PC-9 (cell line): ENCODE measurements around the gene SLC1A7. TPM values are rescaled to one million over a fixed set of nuclear protein-coding genes. Genes with fewer than 3 reads are reported as not detected.
A peak's percentile ranks its signal among the peaks of the same experiment; 100 is the strongest.

Experiments used
- BruUV-seq: library from RNA; stranded (reverse); fragments of 400-500 nt; replicated peaks from 2 replicates; lab custom pipeline; 2021; lab: Mats Ljungman, UMichigan
- CTCF ChIA-PET: fragments of 300-600 bp; sonication (Branson Sonifier 250); formaldehyde crosslinking; loops from one replicate; lab custom pipeline; 2022; ENCODE audit warnings: antibody characterized with exemption; lab: Charles Lee
- POLR2A ChIA-PET: fragments of 300-600 bp; sonication (Branson Sonifier 250); formaldehyde crosslinking; loops from one replicate; lab custom pipeline; 2022; ENCODE audit warnings: antibody characterized with exemption; ENCODE audit not compliant: unreplicated experiment; lab: Charles Lee
- DNase-seq, 2 experiments: peaks; one replicate each; pipeline versions ENCODE4 v3.0.0 to v3.0.0-alpha.2; 2015 to 2022; ENCODE audit warnings: mixed read lengths in 1 of 2
- H2AFZ ChIP-seq: fragments of 200-600 bp; sonication (generic); 2 replicates; pipeline ENCODE4 v1.8.1; 2017; ENCODE audit warnings: antibody characterized with exemption
- H3F3A ChIP-seq: fragments of 200-600 bp; sonication (generic); 2 replicates; pipeline ENCODE4 v1.8.1; 2017; ENCODE audit warnings: antibody characterized with exemption, mild to moderate bottlenecking, low read depth; ENCODE audit not compliant: insufficient read depth
- H3K27ac ChIP-seq: fragments of 200-600 bp; sonication (generic); 2 replicates; pipeline ENCODE4 v1.6.1; 2016; ENCODE audit warnings: mixed run types
- H3K27me3 ChIP-seq: fragments of 200-600 bp; sonication (generic); 2 replicates; pipeline ENCODE4 v1.6.1; 2016; ENCODE audit warnings: low read depth, mixed run types; ENCODE audit not compliant: insufficient read depth
- H3K36me3 ChIP-seq: fragments of 200-600 bp; sonication (generic); 2 replicates; pipeline ENCODE4 v1.6.1; 2016; ENCODE audit warnings: low read depth, mixed run types
- H3K4me1 ChIP-seq: fragments of 200-600 bp; sonication (generic); replicated peaks from 2 replicates; pipeline ENCODE4 v1.6.1; 2016; ENCODE audit warnings: mixed run types; ENCODE audit not compliant: insufficient read depth
- H3K4me2 ChIP-seq: fragments of 200-600 bp; sonication (generic); 2 replicates; pipeline ENCODE4 v1.6.1; 2017; ENCODE audit warnings: mixed run types
- H3K4me3 ChIP-seq: fragments of 200-600 bp; sonication (generic); 2 replicates; pipeline ENCODE4 v1.6.1; 2016; ENCODE audit warnings: mixed run types
- H3K79me2 ChIP-seq: fragments of 200-600 bp; sonication (generic); 2 replicates; pipeline ENCODE4 v1.6.1; 2017; ENCODE audit warnings: low read depth, mixed run types
- H3K9me2 ChIP-seq: fragments of 200-600 bp; sonication (generic); 2 replicates; pipeline ENCODE4 v1.8.1; 2017; ENCODE audit warnings: mild to moderate bottlenecking; ENCODE audit not compliant: insufficient read depth
- H3K9me3 ChIP-seq: fragments of 200-600 bp; sonication (generic); 2 replicates; pipeline ENCODE4 v1.8.1; 2016; ENCODE audit warnings: low read depth; ENCODE audit not compliant: insufficient read depth
- H4K20me1 ChIP-seq: fragments of 200-600 bp; sonication (generic); 2 replicates; pipeline ENCODE4 v1.8.1; 2017; ENCODE audit not compliant: insufficient read depth
- CTCF ChIP-seq: fragments of 200-600 bp; sonication (generic); conservative IDR thresholded peaks from 2 replicates; pipeline ENCODE4 v1.6.1; 2017; ENCODE audit warnings: mixed run types, antibody characterized with exemption, mild to moderate bottlenecking, moderate library complexity
- EZH2 ChIP-seq: fragments of 200-600 bp; sonication (generic); IDR thresholded peaks from 2 replicates; pipeline ENCODE4 v1.8.0; 2017; ENCODE audit warnings: antibody characterized with exemption, low read depth
- intact Hi-C: fragments of 100-400 bp; cut with micrococcal nuclease; formaldehyde crosslinking; loops from one replicate; pipeline ENCODE4 v1.10.0; 2022; ENCODE audit not compliant: unreplicated experiment
- total RNA-seq: library from RNA; stranded (reverse); gene quantifications from 2 replicates; pipeline ENCODE4 v1.2.3, GENCODE V29; 2021

Gene SLC1A7
- total RNA-seq, 1 experiment from 2014 or later, result not detected

GRCh38 chr1:53165408-53165961 lies 23.0 kb upstream of the SLC1A7 start:
- intact Hi-C loops, result no loop called here
- no peaks in the 10 kb centered on the region for H4K20me1 ChIP-seq
- peaks cover 9% of the 10 kb centered on the region for H3K4me1 ChIP-seq
- POLR2A ChIA-PET, result interaction anchor here (0.6 kb wide), 1 partner anchor 117 kb away, joined by 4 read pairs; no protein-coding TSS in a partner anchor
- CTCF ChIA-PET, result no interaction called here
- no peak overlapping the region for H3K27ac ChIP-seq
- H3K9me2 ChIP-seq, result no peaks in the 10 kb centered on the region
- H3K79me2 ChIP-seq, result no peaks in the 10 kb centered on the region
- H2AFZ ChIP-seq, result no peak overlapping the region
- H3K4me2 ChIP-seq, result no peak overlapping the region
- TF ChIP-seq CTCF, result no peak
- no peak for TF ChIP-seq EZH2
- H3F3A ChIP-seq, result no peaks in the 10 kb centered on the region
- H3K4me3 ChIP-seq, result no peak overlapping the region
- H3K9me3 ChIP-seq, result no peaks in the 10 kb centered on the region
- no peaks in the 10 kb centered on the region for H3K27me3 ChIP-seq
- H3K36me3 ChIP-seq, result no peaks in the 10 kb centered on the region
- BruUV-seq, result no TSS peak
- no peak for DNase-seq

GRCh38 chr1:53163291-53163768 lies 20.9 kb upstream of the SLC1A7 start:
- no peaks in the 10 kb centered on the region for H3K79me2 ChIP-seq
- no peaks in the 10 kb centered on the region for H3K9me2 ChIP-seq
- TF ChIP-seq EZH2 (no peak), CTCF (no peak)
- H3F3A ChIP-seq, result no peaks in the 10 kb centered on the region
- H3K9me3 ChIP-seq, result no peaks in the 10 kb centered on the region
- no peak overlapping the region for H3K27ac ChIP-seq
- BruUV-seq, result no TSS peak
- peaks cover 9% of the 10 kb centered on the region for H3K4me1 ChIP-seq
- no peak overlapping the region for H3K4me3 ChIP-seq
- 0 out of 2 replicates have a peak overlapping the region, but pooled peaks have one; percentile 33 for H2AFZ ChIP-seq
- ChIA-PET POLR2A (interaction anchor here (0.7 kb wide), 1 partner anchor 15 kb away, joined by 4 read pairs; no protein-coding TSS in a partner anchor), CTCF (no interaction called here)
- H4K20me1 ChIP-seq, result no peaks in the 10 kb centered on the region
- H3K27me3 ChIP-seq, result no peaks in the 10 kb centered on the region
- intact Hi-C loops, result no loop called here
- H3K4me2 ChIP-seq, result no peak overlapping the region
- H3K36me3 ChIP-seq, result no peaks in the 10 kb centered on the region
- DNase-seq, result no peak

GRCh38 chr1:53162621-53163020 lies 20.2 kb upstream of the SLC1A7 start:
- no peaks in the 10 kb centered on the region for H3K9me2 ChIP-seq
- H3K36me3 ChIP-seq, result no peaks in the 10 kb centered on the region
- no peak for TF ChIP-seq EZH2
- no peak for TF ChIP-seq CTCF
- intact Hi-C loops, result no loop called here
- no TSS peak for BruUV-seq
- no peaks in the 10 kb centered on the region for H3K79me2 ChIP-seq
- H3K27ac ChIP-seq, result no peak overlapping the region
- no peaks in the 10 kb centered on the region for H4K20me1 ChIP-seq
- H3K9me3 ChIP-seq, result no peaks in the 10 kb centered on the region
- ChIA-PET CTCF (no interaction called here), POLR2A (no interaction called here)
- no peaks in the 10 kb centered on the region for H3F3A ChIP-seq
- DNase-seq, result no peak
- H3K4me1 ChIP-seq, result peaks cover 9% of the 10 kb centered on the region
- H3K27me3 ChIP-seq, result no peaks in the 10 kb centered on the region
- H3K4me2 ChIP-seq, result no peak overlapping the region
- no peak overlapping the region for H2AFZ ChIP-seq
- H3K4me3 ChIP-seq, result no peak overlapping the region
